HepG2 (cell line): Measurements from ENCODE around the gene EBF3. TPM values are rescaled to one million over a fixed set of nuclear protein-coding genes. Genes with fewer than 3 reads are reported as not detected.

ENCODE experiments used
- ATAC-seq: fragments of 200-7000 bp; cut with Tn5 transposase; 3 replicates; pipeline ENCODE4 v1.9.1; 2020; ENCODE audit warnings: mild to moderate bottlenecking, moderate library complexity
- BruUV-seq: library from RNA; stranded (reverse); fragments of 400-500 nt; replicated peaks from 2 replicates; lab custom pipeline; 2021; lab: Mats Ljungman, UMichigan
- CTCF ChIA-PET: fragments of 300-600 bp; formaldehyde crosslinking; extraction: SDS; loops from one replicate; lab custom pipeline; 2021; ENCODE audit warnings: low total read pairs, inconsistent platforms, low intra/inter-chr PET ratio; lab: Yijun Ruan, JAX
- POLR2A ChIA-PET: fragments of 350-600 bp; sonication (Branson Sonifier 250); formaldehyde crosslinking; loops from one replicate; lab custom pipeline; 2020; ENCODE audit warnings: antibody characterized with exemption, inconsistent platforms; lab: Yijun Ruan, JAX
- DNase-seq: peaks from one replicate; pipeline ENCODE4 v3.0.0-alpha.2; 2015; ENCODE audit warnings: low spot score
- FAIRE-seq: peaks from 3 replicates; lab custom pipeline; 2011; peaks lifted over from hg19 to GRCh38; lab: Jason Lieb, UNC
- H2AFZ ChIP-seq: one replicate; pipeline ENCODE4 v1.6.1; 2011; ENCODE audit warnings: low read length, inconsistent platforms
- H3K27ac ChIP-seq: fragments of 300-600 bp; 3 replicates; pipeline ENCODE4 v1.8.0; 2011; ENCODE audit warnings: mixed run types, mild to moderate bottlenecking, mixed read lengths, low read length, inconsistent platforms; ENCODE audit not compliant: insufficient read depth; ENCODE audit errors: extremely low read length
- H3K27me3 ChIP-seq, 2 experiments: fragments of 200-600 bp in 1 of 2; 2 replicates in 1 of 2; 3 replicates in 1 of 2; pipeline versions ENCODE4 v1.6.0 to v1.8.0; 2011; ENCODE audit warnings: low read length in 2 of 2, mild to moderate bottlenecking in 2 of 2, moderate library complexity in 2 of 2, inconsistent platforms in 1 of 2; ENCODE audit not compliant: insufficient read depth in 2 of 2, control insufficient read depth in 1 of 2
- H3K36me3 ChIP-seq, 2 experiments: fragments of 200-600 bp in 1 of 2; replicated peaks in 1 of 2; 2 replicates in 1 of 2; 3 replicates in 1 of 2; pipeline versions ENCODE4 v1.5.1 to v1.8.0; 2011; ENCODE audit warnings: low read length in 2 of 2, inconsistent platforms in 1 of 2; ENCODE audit not compliant: insufficient read depth in 2 of 2, control insufficient read depth in 1 of 2
- H3K4me1 ChIP-seq: 2 replicates; pipeline ENCODE4 v1.5.1; 2012; ENCODE audit warnings: low read length, inconsistent platforms; ENCODE audit not compliant: insufficient read depth
- H3K4me2 ChIP-seq: 2 replicates; pipeline ENCODE4 v1.6.0; 2011; ENCODE audit warnings: low read depth, low read length, inconsistent platforms
- H3K4me3 ChIP-seq, 3 experiments: fragments of 200-600 bp in 1 of 3; sonication (generic), shearing (Covaris generic) in 1 of 3; replicated peaks in 1 of 3; 2 replicates each; pipeline ENCODE4 v1.5.1; 2011 to 2016; ENCODE audit warnings: low read length in 3 of 3, inconsistent platforms in 2 of 3, low read depth in 2 of 3, mild to moderate bottlenecking in 2 of 3, control low read depth in 1 of 3, mixed read lengths in 1 of 3; ENCODE audit not compliant: insufficient read depth in 1 of 3
- H3K79me2 ChIP-seq: one replicate; pipeline ENCODE4 v1.6.1; 2011; ENCODE audit warnings: low read length, inconsistent platforms; ENCODE audit not compliant: insufficient read depth
- H3K9ac ChIP-seq: 2 replicates; pipeline ENCODE4 v1.6.0; 2011; ENCODE audit warnings: mild to moderate bottlenecking, low read depth, low read length, inconsistent platforms; ENCODE audit not compliant: insufficient read depth
- H3K9me3 ChIP-seq: 2 replicates; pipeline ENCODE4 v1.5.1; 2012; ENCODE audit warnings: mild to moderate bottlenecking, low read length
- H4K20me1 ChIP-seq: 2 replicates; pipeline ENCODE4 v1.6.0; 2011; ENCODE audit warnings: inconsistent platforms, mild to moderate bottlenecking, low read length, moderate library complexity; ENCODE audit not compliant: insufficient read depth
- MIER3 ChIP-seq: IDR thresholded peaks from 2 replicates; pipeline ENCODE4 v1.6.1; 2016; ENCODE audit warnings: missing compliant biosample characterization, borderline replicate concordance
- SRSF4 ChIP-seq: fragments of 200-400 bp; formaldehyde crosslinking; IDR thresholded peaks from one replicate; pipeline ENCODE4 v1.6.1; 2018; ENCODE audit warnings: mild to moderate bottlenecking, low read depth, low read length, moderate library complexity; ENCODE audit not compliant: poor library complexity, severe bottlenecking
- UBTF ChIP-seq: sonication (generic); formaldehyde crosslinking; IDR thresholded peaks from 2 replicates; pipeline ENCODE4 v1.4.0; 2020; ENCODE audit warnings: mild to moderate bottlenecking, missing genetic modification reagents
- ZBTB33 ChIP-seq: sonication (generic); formaldehyde crosslinking; IDR thresholded peaks from 2 replicates; pipeline ENCODE4 v1.4.0; 2020; ENCODE audit warnings: missing genetic modification reagents
- ZNF407 ChIP-seq: sonication (generic); formaldehyde crosslinking; IDR thresholded peaks from one replicate; pipeline ENCODE4 v1.5.1; 2020; ENCODE audit warnings: mild to moderate bottlenecking, missing genetic modification reagents; ENCODE audit errors: not compliant biosample characterization
- ZNF574 ChIP-seq: sonication (generic); formaldehyde crosslinking; IDR thresholded peaks from 2 replicates; pipeline ENCODE4 v1.4.0; 2020; ENCODE audit warnings: missing genetic modification reagents
- ZNF781 ChIP-seq: sonication (generic); formaldehyde crosslinking; IDR thresholded peaks from 2 replicates; pipeline ENCODE4 v1.5.1; 2020; ENCODE audit warnings: borderline replicate concordance, mild to moderate bottlenecking, missing genetic modification reagents; ENCODE audit errors: not compliant biosample characterization
- WGBS: methylation state at CpG from one replicate; pipeline ENCODE4 v1.1.6; 2017; ENCODE audit warnings: low lambda C conversion rate; 5-methylcytosine and 5-hydroxymethylcytosine counted together
- in situ Hi-C: cut with HindIII; loops from 2 replicates; pipeline ENCODE4 v1.10.0; 2017; ENCODE audit warnings: low pct_unique_long_range_greater_than_20kb; ENCODE audit not compliant: extremely low pct_ligation_motif_present
- intact Hi-C: fragments of 100-400 bp; cut with micrococcal nuclease; formaldehyde crosslinking; loops from one replicate; pipeline ENCODE4 v1.10.0; 2022; ENCODE audit not compliant: unreplicated experiment
- polyA plus RNA-seq, 8 experiments: library from polyadenylated mRNA; depleted of rRNA in 3 of 8; stranded (reverse) in 7 of 8; unstranded in 1 of 8; fragments of >200 nt; fragmentation: Illumina TruSeq in 4 of 8; extraction: Trizol in 4 of 8; gene quantifications; 2 replicates each; pipeline versions ENCODE4 v1.2.1 to v1.2.3, GENCODE V29; 2011 to 2016; ENCODE audit warnings: low read depth in 4 of 8, missing spikeins in 1 of 8, mixed read lengths in 1 of 8; ENCODE audit not compliant: insufficient read depth in 1 of 8
- total RNA-seq, 5 experiments: library from RNA; depleted of rRNA; stranded (reverse); fragments of >200 nt; fragmentation: Illumina TruSeq; extraction: Trizol; gene quantifications; 2 replicates each; pipeline ENCODE4 v1.2.3, GENCODE V29; 2016; ENCODE audit warnings: low read depth in 1 of 5

The EBF3 gene
- total and polyA plus RNA-seq, 2 of the 13 experiments (the other 11 are each of a cell fraction or from before 2014, with no cell fraction given), result not detected

- DNase-seq (no peak), FAIRE-seq (no peak), ATAC-seq (no peak; the same call in 2 of the 3 replicates)
- no TSS peak for BruUV-seq
- Histone ChIP-seq H3K79me2 (no peaks in the 10 kb centered on the region), H4K20me1 (no peaks in the 10 kb centered on the region), H3K9me3 (no peaks in the 10 kb centered on the region), H3K27ac (no peak overlapping the region), H3K4me3 (no peak overlapping the region), H3K36me3 (no peaks in the 10 kb centered on the region), H3K4me1 (peaks cover 17% of the 10 kb centered on the region), H3K9ac (no peak overlapping the region), H3K4me2 (no peak overlapping the region), H2AFZ (no peak overlapping the region), H3K27me3 (peaks cover 2 to 28% of the 10 kb centered on the region in 2 experiments; a peak in 3 of 5 replicates)
- CTCF ChIA-PET, result no interaction called here
- WGBS, result 70% methylated on average over 16 of the region's 16 CpGs
- in situ Hi-C loops, result no loop called here
- intact Hi-C loops, result no loop called here
- POLR2A ChIA-PET, result no interaction called here
- TF ChIP-seq ZNF781 (CRISPR knock-in tag) (no peak), UBTF (CRISPR knock-in tag) (no peak), ZBTB33 (CRISPR knock-in tag) (peak; percentile 89), MIER3 (no peak), ZNF407 (CRISPR knock-in tag) (no peak), SRSF4 (no peak), ZNF574 (CRISPR knock-in tag) (0 out of 2 replicates have a peak, but pooled peaks have one; percentile 18)
These were observed 97.2 kb downstream of the EBF3 start for GRCh38 chr10:129866894-129867293.
